ENCODE data around the gene VEGFD.

The VEGFD gene

DNA sequence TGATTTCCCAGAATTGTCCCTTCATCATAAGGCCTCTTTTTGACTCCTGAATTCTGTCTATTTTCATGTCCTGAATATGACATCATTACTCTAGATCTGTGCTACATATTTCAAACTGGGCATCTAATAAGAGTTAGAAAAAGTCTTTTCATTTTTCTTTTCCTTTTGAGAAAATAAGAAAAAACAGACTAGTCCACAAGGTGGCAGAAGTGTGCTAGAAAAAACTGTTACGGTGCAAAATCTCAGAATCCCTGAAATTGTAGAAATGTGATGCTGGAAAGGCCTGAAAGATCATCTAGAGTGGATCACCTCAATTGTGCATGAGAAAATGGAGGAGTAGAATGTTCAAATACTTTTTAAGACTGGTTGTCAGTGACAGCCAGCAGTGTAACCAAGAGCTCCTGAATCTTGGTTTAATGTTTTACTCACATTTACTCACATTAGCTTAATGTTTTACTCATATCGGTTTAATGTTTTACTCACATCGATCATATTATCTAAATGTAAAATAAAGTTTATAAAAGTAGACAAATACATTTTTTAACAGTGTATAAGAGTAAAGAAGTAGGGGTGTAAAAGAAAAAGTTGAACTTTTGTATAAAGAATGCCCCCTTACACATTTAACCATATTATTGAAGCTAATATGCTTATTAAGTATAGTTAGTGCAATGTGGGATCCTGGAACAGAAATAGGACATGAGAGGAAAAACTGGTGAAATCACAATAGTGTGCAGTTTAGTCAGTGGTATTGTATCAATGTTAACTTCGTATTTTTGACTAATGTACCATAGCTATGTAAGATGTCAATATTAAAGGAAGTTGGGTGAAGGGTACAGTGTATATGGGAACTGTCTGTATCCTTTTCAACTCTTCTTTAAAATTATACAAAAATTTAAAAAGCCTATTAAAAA lies 84.0 kb downstream of the VEGFD start:
- DNase-seq = no peak

GRCh38 chrX:15298780-15299179 lies 85.4 kb downstream of the VEGFD start:
- no peak for DNase-seq

- no peak for DNase-seq
Measured at GRCh38 chrX:15298201-15298600, 86.0 kb downstream of the VEGFD start.
